RWPE1 (cell line): Measurements from ENCODE around the gene MYO18B.

ENCODE experiments used
- CTCF ChIA-PET: fragments of 350-600 bp; sonication (Branson Sonifier 250); formaldehyde crosslinking; extraction: SDS; loops from one replicate; lab custom pipeline; 2021; lab: Yijun Ruan, JAX
- POLR2A ChIA-PET: fragments of 400-600 bp; formaldehyde crosslinking; extraction: SDS; loops from one replicate; lab custom pipeline; 2020; ENCODE audit warnings: antibody characterized with exemption; ENCODE audit not compliant: low non-redundant PET; lab: Yijun Ruan, JAX
- DNase-seq: peaks from one replicate; pipeline ENCODE4 v3.0.0; 2012; ENCODE audit warnings: low spot score
- H3K27ac ChIP-seq: fragments of 450-650 bp; 2 replicates; pipeline ENCODE4 v1.5.1; 2017
- CTCF ChIP-seq: fragments of 450-650 bp; conservative IDR thresholded peaks from 2 replicates; pipeline ENCODE4 v1.5.1; 2017; ENCODE audit warnings: low read depth, mild to moderate bottlenecking

MYO18B gene

GRCh38 chr22:25829237-25829636 lies 87.2 kb downstream of the MYO18B start:
- DNase-seq: peak; percentile 2
- POLR2A ChIA-PET: no interaction called here

GRCh38 chr22:25829808-25830777 lies 88.1 kb downstream of the MYO18B start:
- no peak overlapping the region for H3K27ac ChIP-seq
- ChIA-PET POLR2A (no interaction called here), CTCF (interaction anchor here (0.6 kb wide), 1 partner anchor 689 kb away, joined by 3 read pairs; no protein-coding TSS in a partner anchor)
- no peak for DNase-seq
- no peak for TF ChIP-seq CTCF

More at GRCh38 chr22:25829237-25829636, 87.2 kb downstream of the MYO18B start:
- no peak for TF ChIP-seq CTCF
- H3K27ac ChIP-seq: no peak overlapping the region
- CTCF ChIA-PET: interaction anchor here (0.6 kb wide), 1 partner anchor 690 kb away, joined by 3 read pairs; no protein-coding TSS in a partner anchor

- ChIA-PET CTCF (no interaction called here), POLR2A (no interaction called here)
- no peak for TF ChIP-seq CTCF
- H3K27ac ChIP-seq: no peak overlapping the region
- DNase-seq: no peak
Measured at GRCh38 chr22:25833091-25833490, 91.1 kb downstream of the MYO18B start.

GRCh38 chr22:25833676-25834075 lies 91.7 kb downstream of the MYO18B start:
- POLR2A ChIA-PET: no interaction called here
- DNase-seq: no peak
- CTCF ChIA-PET: interaction anchor here (0.7 kb wide), 1 partner anchor 491 kb away, joined by 3 read pairs; no protein-coding TSS in a partner anchor
- no peak overlapping the region for H3K27ac ChIP-seq
- no peak for TF ChIP-seq CTCF

- DNase-seq: no peak
- ChIA-PET POLR2A (no interaction called here), CTCF (interaction anchor here (0.7 kb wide), 1 partner anchor 491 kb away, joined by 3 read pairs; no protein-coding TSS in a partner anchor)
- H3K27ac ChIP-seq: no peak overlapping the region
- TF ChIP-seq CTCF: no peak
Measured at GRCh38 chr22:25834490-25834889, 92.5 kb downstream of the MYO18B start.

- no peak for TF ChIP-seq CTCF
- DNase-seq: no peak
- CTCF ChIA-PET: no interaction called here
- POLR2A ChIA-PET: no interaction called here
- no peak overlapping the region for H3K27ac ChIP-seq
Measured at GRCh38 chr22:25835348-25835747, 93.4 kb downstream of the MYO18B start.
